ENCODE results near the gene TBC1D16. TPM values are rescaled to one million over a fixed set of nuclear protein-coding genes. Genes with fewer than 3 reads are reported as not detected.

Gene TBC1D16
- total and polyA plus RNA-seq, 2 donors (not counting 1 experiment from before 2014, with no cell fraction given), result 0.82 to 2.7 TPM

- Mint-ChIP-seq H3K9me3 (ENCODE audit: insufficient read depth) (no peaks in the 10 kb centered on the region), H3K27ac (no peak overlapping the region), H3K4me3 (no peak overlapping the region), H3K27me3 (peaks cover 17% of the 10 kb centered on the region), H3K4me1 (peaks cover 12% of the 10 kb centered on the region)
- H3K36me3 ChIP-seq (replicated peaks in 1 of 2; ENCODE audit: control extremely low read depth in 1 of 2, control insufficient read depth in 1 of 2, extremely low read depth in 1 of 2, insufficient read depth in 2 of 2, low read length in 1 of 2), result no peaks in the 10 kb centered on the region
- no peak for TF ChIP-seq EZH2 (IDR thresholded peaks at IDR 0.05; ENCODE audit: borderline replicate concordance, insufficient read depth, low read depth, low read length, poor library complexity, severe bottlenecking)
- TF ChIP-seq, protein P1, sequence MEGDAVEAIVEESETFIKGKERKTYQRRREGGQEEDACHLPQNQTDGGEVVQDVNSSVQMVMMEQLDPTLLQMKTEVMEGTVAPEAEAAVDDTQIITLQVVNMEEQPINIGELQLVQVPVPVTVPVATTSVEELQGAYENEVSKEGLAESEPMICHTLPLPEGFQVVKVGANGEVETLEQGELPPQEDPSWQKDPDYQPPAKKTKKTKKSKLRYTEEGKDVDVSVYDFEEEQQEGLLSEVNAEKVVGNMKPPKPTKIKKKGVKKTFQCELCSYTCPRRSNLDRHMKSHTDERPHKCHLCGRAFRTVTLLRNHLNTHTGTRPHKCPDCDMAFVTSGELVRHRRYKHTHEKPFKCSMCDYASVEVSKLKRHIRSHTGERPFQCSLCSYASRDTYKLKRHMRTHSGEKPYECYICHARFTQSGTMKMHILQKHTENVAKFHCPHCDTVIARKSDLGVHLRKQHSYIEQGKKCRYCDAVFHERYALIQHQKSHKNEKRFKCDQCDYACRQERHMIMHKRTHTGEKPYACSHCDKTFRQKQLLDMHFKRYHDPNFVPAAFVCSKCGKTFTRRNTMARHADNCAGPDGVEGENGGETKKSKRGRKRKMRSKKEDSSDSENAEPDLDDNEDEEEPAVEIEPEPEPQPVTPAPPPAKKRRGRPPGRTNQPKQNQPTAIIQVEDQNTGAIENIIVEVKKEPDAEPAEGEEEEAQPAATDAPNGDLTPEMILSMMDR (IDR thresholded peaks at IDR 0.05), result no peak
- no peak overlapping the region for H3K9ac ChIP-seq (ENCODE audit: low read length)
- 80% methylated on average over 13 of the region's 18 CpGs for WGBS (ENCODE audit: insufficient coverage)
- ATAC-seq (ENCODE audit: low read depth) (no peak), DNase-seq (no peak)
- no peak overlapping the region for H3K4me3 ChIP-seq (ENCODE audit: control extremely low read depth in 1 of 5, extremely low read depth in 1 of 5, insufficient read depth in 1 of 5, low read depth in 2 of 5, low read length in 4 of 5)
- H3K79me2 ChIP-seq (ENCODE audit: control insufficient read depth, insufficient read depth, low read length), result no peaks in the 10 kb centered on the region
- no peak overlapping the region for H3K4me2 ChIP-seq (replicated peaks; ENCODE audit: low read depth, low read length, poor library complexity, severe bottlenecking)
- no peak overlapping the region for H2AFZ ChIP-seq (ENCODE audit: insufficient read depth, low read depth, low read length, poor library complexity, severe bottlenecking)
- peaks cover 0 to 8% of the 10 kb centered on the region in 2 donors for H3K4me1 ChIP-seq (ENCODE audit: control insufficient read depth in 2 of 2, insufficient read depth in 2 of 2, low read length in 2 of 2)
- peaks cover 0 to 3% (median 0%) of the 10 kb centered on the region in 3 donors for H3K9me3 ChIP-seq (ENCODE audit: control extremely low read depth in 1 of 3, control insufficient read depth in 2 of 3, insufficient read depth in 1 of 3, low read length in 2 of 3)
- H3K27ac ChIP-seq (ENCODE audit: low read length in 2 of 2), result no peak overlapping the region
- CTCF ChIA-PET, result interaction anchor here (1.9 to 2.0 kb wide), 2 partner anchors 128 to 175 kb away, joined by 6 to 8 read pairs; no protein-coding TSS in a partner anchor
- H4K20me1 ChIP-seq (ENCODE audit: control insufficient read depth, insufficient read depth, low read length, poor library complexity, severe bottlenecking), result no peaks in the 10 kb centered on the region
- peaks cover 0 to 11% (median 2%) of the 10 kb centered on the region in 4 experiments for H3K27me3 ChIP-seq (replicated peaks in 1 of 4; ENCODE audit: control extremely low read depth in 1 of 4, control insufficient read depth in 3 of 4, insufficient read depth in 4 of 4, low read length in 3 of 4)
- intact Hi-C loops (cut with micrococcal nuclease), result loop anchor here (5.0 kb wide), 1 partner anchor 130 kb away; no protein-coding TSS in a partner anchor
- POLR2A ChIA-PET, result no interaction called here
Observed at GRCh38 chr17:79916991-79917901, 118.4 kb downstream of the TBC1D16 start.

- ChIA-PET CTCF (interaction anchor here (1.4 to 2.0 kb wide), 3 partner anchors 127 to 175 kb away, joined by 4 to 8 read pairs (median 6); no protein-coding TSS in a partner anchor), POLR2A (no interaction called here)
- H3K9ac ChIP-seq (ENCODE audit: low read length), result no peak overlapping the region
- H4K20me1 ChIP-seq (ENCODE audit: control insufficient read depth, insufficient read depth, low read length, poor library complexity, severe bottlenecking), result no peaks in the 10 kb centered on the region
- no peak overlapping the region for H3K4me2 ChIP-seq (replicated peaks; ENCODE audit: low read depth, low read length, poor library complexity, severe bottlenecking)
- peaks cover 0 to 11% (median 2%) of the 10 kb centered on the region in 4 experiments for H3K27me3 ChIP-seq (replicated peaks in 1 of 4; ENCODE audit: control extremely low read depth in 1 of 4, control insufficient read depth in 3 of 4, insufficient read depth in 4 of 4, low read length in 3 of 4)
- peaks cover 17% of the 10 kb centered on the region for H3K27me3 Mint-ChIP-seq
- H3K4me3 Mint-ChIP-seq, result no peak overlapping the region
- H3K79me2 ChIP-seq (ENCODE audit: control insufficient read depth, insufficient read depth, low read length), result no peaks in the 10 kb centered on the region
- no peak for DNase-seq
- no peak for ATAC-seq (ENCODE audit: low read depth)
- TF ChIP-seq, protein P1 (IDR thresholded peaks at IDR 0.05), result no peak
- no peak for TF ChIP-seq EZH2 (IDR thresholded peaks at IDR 0.05; ENCODE audit: borderline replicate concordance, insufficient read depth, low read depth, low read length, poor library complexity, severe bottlenecking)
- H3K9me3 Mint-ChIP-seq (ENCODE audit: insufficient read depth), result no peaks in the 10 kb centered on the region
- H3K27ac Mint-ChIP-seq, result no peak overlapping the region
- no peak overlapping the region for H3K27ac ChIP-seq (ENCODE audit: low read length in 2 of 2)
- no peaks in the 10 kb centered on the region for H3K36me3 ChIP-seq (replicated peaks in 1 of 2; ENCODE audit: control extremely low read depth in 1 of 2, control insufficient read depth in 1 of 2, extremely low read depth in 1 of 2, insufficient read depth in 2 of 2, low read length in 1 of 2)
- peaks cover 10% of the 10 kb centered on the region for H3K4me1 Mint-ChIP-seq
- intact Hi-C loops (cut with micrococcal nuclease), result loop anchor here (5.0 kb wide), 1 partner anchor 129 kb away; no protein-coding TSS in a partner anchor
- no peak overlapping the region for H2AFZ ChIP-seq (ENCODE audit: insufficient read depth, low read depth, low read length, poor library complexity, severe bottlenecking)
- H3K4me3 ChIP-seq (ENCODE audit: control extremely low read depth in 1 of 5, extremely low read depth in 1 of 5, insufficient read depth in 1 of 5, low read depth in 2 of 5, low read length in 4 of 5), result no peak overlapping the region
- peaks cover 0 to 7% of the 10 kb centered on the region in 2 donors for H3K4me1 ChIP-seq (ENCODE audit: control insufficient read depth in 2 of 2, insufficient read depth in 2 of 2, low read length in 2 of 2)
- H3K9me3 ChIP-seq (ENCODE audit: control extremely low read depth in 1 of 3, control insufficient read depth in 2 of 3, insufficient read depth in 1 of 3, low read length in 2 of 3), result peaks cover 0 to 3% (median 0%) of the 10 kb centered on the region in 3 donors
- 96% methylated on average over 3 of the region's 6 CpGs for WGBS (ENCODE audit: insufficient coverage)
Observed at GRCh38 chr17:79916506-79916905, 119.2 kb downstream of the TBC1D16 start.

Data from B cell (primary cell).